Middle frontal gyrus (tissue), 1 donor: ENCODE measurements around the gene HYLS1.
A peak's percentile ranks its signal among the peaks of the same experiment; 100 is the strongest.
"Not testable (repeated sequence)": the region's sequence is repeated elsewhere in the genome, so short reads cannot be mapped to it uniquely, and the experiment has no call there.

ENCODE experiments used
- DNase-seq: peaks from one replicate; pipeline ENCODE4 v3.0.0-alpha.2; 2015; ENCODE audit warnings: low spot score; ENCODE audit errors: extremely low spot score

HYLS1 gene

GRCh38 chr11:125902927-125903710, 15.7 kb downstream of the HYLS1 start, which contains the start of gene PUS3:
Gene PUS3 (minus strand): TSS chr11:125903206. CDS start chr11:125896284, 6,922 bp downstream.
- DNase-seq = peak; percentile 76

DNA sequence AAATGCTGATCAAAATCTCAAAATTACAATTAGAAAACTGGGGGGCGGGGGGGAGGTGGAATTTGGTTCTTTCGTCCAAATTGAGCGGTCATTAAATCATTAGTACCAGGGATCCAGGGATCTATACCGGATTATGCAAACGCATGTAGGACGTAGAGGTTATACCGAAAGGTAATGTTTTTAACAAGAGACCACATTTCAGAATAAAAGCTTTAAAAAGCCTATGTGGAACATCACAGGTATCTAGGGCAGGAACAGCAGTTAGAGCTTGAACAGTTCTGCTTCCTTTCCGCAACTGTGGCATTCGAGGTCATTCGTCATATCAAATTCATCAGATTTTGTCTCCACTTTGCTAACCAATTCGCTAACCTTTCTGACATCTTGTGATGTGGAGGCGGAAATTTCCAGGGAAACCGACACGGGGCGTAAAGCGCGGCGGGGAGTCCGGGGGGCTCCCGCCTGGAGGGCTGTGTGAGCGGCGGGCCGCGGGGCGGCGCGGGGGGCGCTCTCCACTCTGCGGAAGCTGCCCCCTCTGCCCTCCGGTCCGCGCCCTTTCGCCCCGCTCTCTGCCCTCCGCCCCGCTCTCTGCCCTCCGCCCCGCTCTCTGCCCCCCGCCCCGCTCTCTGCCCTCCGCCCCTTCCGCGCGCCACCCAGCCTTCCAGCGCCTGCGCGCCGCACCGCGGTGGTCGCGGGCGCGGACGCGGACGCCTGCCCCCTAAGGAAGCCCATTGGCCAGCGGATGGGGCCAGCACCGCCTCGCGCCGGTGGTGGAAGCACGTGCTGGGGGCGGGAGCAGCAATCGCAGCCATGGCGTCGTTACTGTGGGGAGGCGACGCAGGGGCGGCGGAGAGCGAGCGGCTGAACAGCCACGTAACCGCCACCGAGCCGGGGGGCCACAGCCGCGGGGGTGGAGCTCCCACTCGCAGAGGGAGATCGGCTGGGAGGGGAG, 16.5 kb downstream of the HYLS1 start, which contains the start of gene DDX25:
DDX25 (plus strand) TSS at position 798 of the 949 bp plus-strand sequence; CDS start at position 808, 10 bp downstream.
- DNase-seq = peak; percentile 61

DNA sequence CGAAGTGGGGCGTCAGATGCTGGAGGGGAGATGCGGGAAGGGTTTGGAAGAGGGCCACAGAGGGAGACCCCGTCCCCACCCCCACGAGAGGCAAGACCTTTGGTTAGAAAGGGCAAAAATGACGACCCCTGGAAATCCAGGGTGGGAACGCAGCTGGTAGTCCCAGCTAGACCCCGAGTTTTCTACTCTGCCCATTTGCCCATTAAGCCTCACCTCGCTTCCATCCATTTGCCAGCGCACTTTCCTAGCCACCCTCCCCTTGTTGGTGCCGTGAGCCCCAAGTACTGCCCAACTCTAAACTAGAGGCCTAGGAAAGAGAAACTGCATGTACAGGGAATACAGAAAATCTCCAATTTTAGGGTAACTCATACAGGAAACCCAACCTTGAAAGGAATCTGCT, 17.2 kb downstream of the HYLS1 start:
- DNase-seq = no peak

GRCh38 chr11:125910226-125910849, 22.9 kb downstream of the HYLS1 start:
- no peak for DNase-seq

GRCh38 chr11:125914601-125915000, 27.1 kb downstream of the HYLS1 start:
- not testable (repeated sequence) for DNase-seq

DNA sequence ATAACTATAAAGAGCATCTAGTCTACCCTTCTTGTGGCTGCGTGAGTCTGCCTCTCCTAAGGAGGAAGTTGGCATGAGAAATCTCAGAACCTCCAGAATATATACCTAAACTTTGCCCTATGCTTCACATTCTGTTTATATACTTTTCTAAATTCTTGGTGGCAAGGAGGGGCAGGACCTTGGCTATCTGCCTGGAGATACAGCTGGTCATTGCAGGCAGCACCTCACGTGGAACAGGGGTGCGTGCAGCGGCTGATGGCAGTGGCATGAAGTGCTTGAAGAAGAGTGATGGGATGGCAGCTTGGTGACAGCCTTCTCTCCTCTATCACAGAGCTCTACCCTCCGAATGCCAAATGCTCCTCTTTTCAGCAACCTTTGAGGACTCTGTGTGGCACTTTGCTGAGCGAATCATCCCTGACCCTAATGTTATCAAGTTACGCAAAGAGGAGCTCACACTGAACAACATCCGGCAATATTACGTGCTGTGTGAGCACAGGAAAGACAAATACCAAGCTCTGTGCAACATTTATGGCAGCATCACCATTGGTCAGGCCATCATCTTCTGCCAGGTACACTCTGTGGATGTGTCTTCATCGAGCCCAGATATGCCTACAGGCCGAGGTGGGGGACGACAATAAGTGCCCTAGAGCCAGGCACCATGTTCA, 29.3 kb downstream of the HYLS1 start:
- DNase-seq = no peak

DNA sequence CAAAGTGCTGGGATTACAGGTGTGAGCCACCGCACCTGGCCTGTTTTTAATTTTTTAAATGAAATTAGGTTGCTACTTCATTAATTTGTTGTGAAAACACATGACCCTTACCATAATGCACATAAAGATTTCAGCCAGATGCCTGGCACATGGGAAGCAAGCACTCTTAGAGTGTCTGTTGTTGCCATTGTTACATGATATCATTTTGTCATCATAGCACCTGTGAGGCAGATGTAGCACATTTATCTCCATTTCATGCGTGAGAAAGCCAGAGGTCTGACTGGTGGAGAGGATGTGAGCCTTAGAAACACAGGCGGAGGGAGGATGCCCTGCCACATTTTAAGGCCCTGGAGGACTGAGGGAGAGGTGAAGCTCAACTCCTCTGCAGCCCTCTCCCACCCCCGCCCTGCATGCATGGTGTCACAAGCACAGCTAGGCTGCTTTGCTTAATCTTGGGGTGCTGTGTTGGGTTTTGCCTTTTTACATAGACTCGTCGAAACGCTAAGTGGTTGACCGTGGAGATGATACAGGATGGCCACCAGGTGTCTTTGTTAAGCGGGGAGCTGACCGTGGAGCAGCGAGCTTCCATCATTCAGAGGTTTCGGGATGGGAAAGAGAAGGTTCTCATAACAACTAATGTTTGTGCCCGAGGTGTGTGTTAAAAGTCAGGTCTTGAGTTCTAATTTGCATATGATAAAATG, 30.8 kb downstream of the HYLS1 start:
- DNase-seq = no peak

DNA sequence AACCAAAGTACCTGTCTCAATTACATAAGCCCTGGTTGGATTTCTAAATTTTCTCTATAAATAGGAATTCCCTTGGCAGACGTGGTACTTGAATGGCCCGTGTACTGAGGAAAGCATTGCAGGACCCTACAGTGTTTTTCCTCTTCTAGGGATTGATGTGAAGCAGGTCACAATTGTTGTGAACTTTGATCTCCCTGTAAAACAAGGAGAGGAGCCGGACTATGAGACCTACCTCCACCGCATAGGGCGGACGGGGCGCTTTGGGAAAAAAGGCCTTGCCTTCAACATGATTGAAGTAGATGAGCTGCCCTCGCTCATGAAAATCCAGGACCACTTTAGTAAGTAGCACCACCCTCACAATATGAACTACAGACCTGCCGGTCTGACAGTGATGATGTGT, 33.6 kb downstream of the HYLS1 start:
- DNase-seq = no peak

GRCh38 chr11:125922156-125922555, 34.7 kb downstream of the HYLS1 start:
- DNase-seq = no peak

DNA sequence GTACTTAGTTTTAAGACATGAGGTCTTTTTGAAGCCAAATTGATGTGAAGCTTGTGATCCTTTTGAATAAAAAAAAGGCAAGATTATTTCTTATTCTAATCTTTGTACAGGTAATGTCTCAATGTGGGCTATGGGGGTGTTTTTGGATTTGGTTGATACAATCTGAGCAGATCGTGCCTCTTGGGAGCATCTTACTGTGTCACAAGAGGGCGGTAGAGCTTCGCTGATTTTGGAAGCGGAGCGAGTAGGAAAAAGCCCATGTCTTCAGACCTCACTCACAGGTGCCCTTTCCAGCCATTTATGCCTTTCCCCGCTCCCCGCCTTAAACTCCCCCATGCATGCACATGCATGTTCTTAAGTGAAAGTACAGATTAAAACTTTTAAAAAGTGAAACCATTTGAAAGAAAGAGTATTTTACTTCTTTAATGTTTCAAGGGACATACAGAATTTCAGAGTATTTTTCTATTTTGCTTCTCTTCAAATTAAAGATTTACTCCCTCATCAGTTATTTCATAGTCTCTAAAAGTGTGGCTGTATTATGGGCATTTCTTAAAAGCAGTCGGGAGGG, 35.6 kb downstream of the HYLS1 start:
- DNase-seq = peak; percentile 69

DNA sequence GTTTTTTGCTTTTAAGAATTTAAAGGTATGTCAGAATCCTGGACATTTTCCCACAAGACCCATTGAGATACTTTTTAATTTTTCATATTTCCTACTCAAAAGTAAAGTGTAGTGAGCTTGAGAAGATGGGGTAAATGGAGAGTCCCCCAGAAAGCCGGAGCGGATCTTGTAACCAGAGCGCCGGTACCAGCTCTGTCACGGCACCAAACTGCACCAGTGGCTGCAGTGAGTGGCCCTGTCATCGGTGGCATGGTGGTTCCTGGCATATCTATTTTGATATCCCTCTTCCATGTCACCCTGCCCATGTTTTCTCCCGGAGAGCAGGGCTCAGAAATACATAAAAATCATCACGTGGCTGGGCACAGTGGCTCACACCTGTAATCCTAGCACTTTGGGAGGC, 36.2 kb downstream of the HYLS1 start:
- no peak for DNase-seq

DNA sequence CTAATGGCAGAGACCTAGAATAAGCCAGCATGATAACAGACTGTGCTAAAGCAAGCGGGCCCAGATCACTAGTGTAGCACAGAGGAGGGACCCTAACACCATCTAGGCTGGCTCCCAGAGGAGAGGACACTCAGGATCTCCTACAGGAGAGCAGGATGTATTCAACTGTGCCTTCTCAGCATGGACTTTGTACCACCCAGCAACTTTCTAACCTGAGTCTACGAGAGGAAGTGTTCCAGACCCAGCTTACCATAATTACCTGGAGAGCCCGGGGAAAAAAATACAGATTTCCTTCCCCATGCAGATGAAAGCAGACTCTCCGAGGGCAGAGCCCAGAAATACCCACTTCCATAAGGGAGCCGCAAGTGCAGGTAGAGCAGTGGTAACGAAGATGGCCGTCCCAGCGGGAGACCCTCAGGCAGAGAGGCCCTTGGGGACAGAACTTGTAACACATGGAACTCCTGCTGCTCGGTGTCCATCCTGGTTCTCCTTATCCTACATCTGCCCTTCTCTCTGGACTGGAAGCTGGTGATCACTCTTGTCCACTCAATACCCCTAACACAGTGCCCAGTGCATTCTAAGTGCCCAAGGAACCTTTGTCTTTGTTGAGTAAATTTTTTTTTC, 37.0 kb downstream of the HYLS1 start:
- DNase-seq = no peak

GRCh38 chr11:125925247-125925740, 37.8 kb downstream of the HYLS1 start:
- DNase-seq = no peak

- no peak for DNase-seq
Observed at GRCh38 chr11:125925804-125926203, 38.3 kb downstream of the HYLS1 start.

DNA sequence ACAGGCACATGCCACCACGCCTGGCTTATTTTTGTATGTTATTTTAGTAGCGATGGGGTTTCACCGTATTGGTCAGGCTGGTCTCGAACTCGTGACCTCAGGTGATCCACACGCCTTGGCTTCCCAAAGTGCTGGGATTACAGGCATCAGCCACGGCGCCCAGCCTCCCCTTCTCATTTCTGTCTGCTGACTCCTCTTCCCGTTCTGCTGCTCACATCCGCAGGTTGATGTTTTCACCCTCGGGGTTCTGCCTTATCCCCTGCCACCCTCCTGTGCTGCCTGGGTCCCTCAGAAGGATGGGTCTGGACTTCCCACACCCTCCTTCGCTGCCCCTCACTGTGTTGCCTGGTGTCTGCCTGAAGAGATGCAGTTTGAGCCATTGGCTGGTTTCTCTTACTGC, 39.2 kb downstream of the HYLS1 start:
- no peak for DNase-seq

DNA sequence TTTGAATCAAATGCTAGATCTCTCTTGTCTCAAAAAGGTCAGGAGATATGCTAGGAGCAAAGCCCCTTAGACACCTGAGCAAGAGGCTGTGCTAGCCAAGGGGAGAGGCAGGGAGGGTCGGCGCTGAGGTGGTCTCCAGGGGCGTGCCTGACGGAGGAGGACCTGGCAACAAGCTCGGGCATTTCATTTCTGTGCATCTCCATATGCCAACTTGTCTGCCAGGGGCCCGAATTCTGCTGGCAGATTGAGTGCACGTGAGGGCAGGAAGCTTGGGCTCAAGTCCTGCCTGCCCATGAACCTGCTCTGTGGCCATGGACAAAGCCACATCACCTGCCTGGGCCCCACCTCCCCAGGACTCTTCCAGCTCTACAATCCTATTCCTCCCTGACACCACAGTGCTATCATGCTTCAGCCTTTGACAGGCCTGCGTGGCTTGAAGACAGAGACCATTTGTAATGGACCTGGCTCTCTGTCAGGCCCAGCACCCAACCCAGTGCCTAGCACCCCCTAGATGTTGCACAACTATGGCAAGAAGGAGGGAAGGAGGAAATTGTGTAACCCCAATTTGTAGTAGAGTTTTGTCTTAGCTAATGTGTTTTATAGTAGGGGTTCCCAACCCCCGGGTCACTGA, 42.1 kb downstream of the HYLS1 start:
- no peak for DNase-seq

- DNase-seq = no peak
Observed at GRCh38 chr11:125930076-125930450, 42.6 kb downstream of the HYLS1 start.

DNA sequence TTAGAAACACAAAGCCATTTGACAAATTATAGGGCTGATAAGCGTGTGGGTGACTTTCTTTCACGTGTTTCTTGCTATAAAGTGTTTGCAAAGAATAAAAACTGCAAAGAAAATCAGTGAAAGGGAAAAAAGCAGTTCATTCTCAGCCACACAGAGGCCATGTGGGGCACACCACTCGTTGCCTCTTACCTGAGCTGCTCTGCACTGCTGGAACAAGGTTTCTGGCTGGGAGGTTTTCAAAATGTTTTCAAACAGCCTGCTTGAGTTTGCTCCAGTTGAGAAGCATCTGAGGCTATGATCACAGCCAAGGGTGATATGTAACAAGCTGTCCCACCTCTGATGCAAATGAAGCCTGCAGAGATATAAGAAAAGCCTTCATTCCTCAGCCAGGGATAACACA, 43.6 kb downstream of the HYLS1 start:
- DNase-seq = no peak

- no peak for DNase-seq
Observed at GRCh38 chr11:125931668-125932067, 44.2 kb downstream of the HYLS1 start.
